Measurements from ENCODE around the gene ZNF487. TPM values are rescaled to one million over a fixed set of nuclear protein-coding genes. Genes with fewer than 3 reads are reported as not detected.
"Not testable (repeated sequence)": the region's sequence is repeated elsewhere in the genome, so short reads cannot be mapped to it uniquely, and the experiment has no call there.

ZNF487 gene
- total and polyA plus RNA-seq, 2 donors: 10.5 to 18.1 TPM

GRCh38 chr10:43410345-43410744 lies 26.6 kb upstream of the ZNF487 start:
- H3K27ac ChIP-seq (ENCODE audit: low read depth): no peak overlapping the region
- 91% methylated on average over 14 of the region's 14 CpGs for WGBS
- no peak overlapping the region for H3K4me3 ChIP-seq (ENCODE audit: low read depth, low read length)
- peaks cover 2% of the 10 kb centered on the region for H3K4me1 ChIP-seq (ENCODE audit: insufficient read depth)
- no peaks in the 10 kb centered on the region for H3K36me3 ChIP-seq (ENCODE audit: insufficient read depth)
- DNase-seq (ENCODE audit: extremely low spot score): no peak

GRCh38 chr10:43411536-43411935 lies 25.4 kb upstream of the ZNF487 start:
- Histone ChIP-seq H3K4me1 (ENCODE audit: insufficient read depth) (no peaks in the 10 kb centered on the region), H3K4me3 (ENCODE audit: low read depth, low read length) (no peak overlapping the region), H3K36me3 (ENCODE audit: insufficient read depth) (no peaks in the 10 kb centered on the region), H3K27ac (ENCODE audit: low read depth) (no peak overlapping the region)
- 79% methylated on average over 2 of the region's 2 CpGs for WGBS
- DNase-seq (ENCODE audit: extremely low spot score): no peak

DNA sequence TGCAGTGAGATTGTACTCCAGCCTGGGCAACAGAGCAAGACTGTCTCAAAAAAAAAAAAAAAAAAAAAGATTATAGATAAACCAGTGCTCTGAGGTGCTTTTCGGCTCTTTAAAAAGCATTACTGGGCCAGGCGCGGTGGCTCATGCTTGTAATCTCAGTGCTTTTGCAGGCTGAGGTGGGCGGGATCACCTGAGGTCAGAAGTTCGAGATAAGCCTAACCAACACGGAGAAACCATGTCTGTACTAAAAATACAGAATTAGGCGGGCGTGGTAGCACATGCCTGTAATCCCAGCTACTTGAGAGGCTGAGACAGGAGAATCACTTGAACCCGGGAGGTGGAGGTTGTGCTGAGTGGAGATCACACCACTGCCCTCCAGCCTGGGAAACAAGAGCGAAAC lies 21.4 kb upstream of the ZNF487 start:
- DNase-seq (ENCODE audit: extremely low spot score): no peak
- H3K4me1 ChIP-seq (ENCODE audit: insufficient read depth): no peaks in the 10 kb centered on the region
- no peak overlapping the region for H3K27ac ChIP-seq (ENCODE audit: low read depth)
- H3K36me3 ChIP-seq (ENCODE audit: insufficient read depth): no peaks in the 10 kb centered on the region
- H3K4me3 ChIP-seq (ENCODE audit: low read depth, low read length): no peak overlapping the region
- 85% methylated on average over 10 of the region's 10 CpGs for WGBS

- Histone ChIP-seq H3K4me3 (ENCODE audit: low read depth, low read length) (no peak overlapping the region), H3K36me3 (ENCODE audit: insufficient read depth) (no peaks in the 10 kb centered on the region), H3K27ac (ENCODE audit: low read depth) (no peak overlapping the region), H3K4me1 (ENCODE audit: insufficient read depth) (no peaks in the 10 kb centered on the region)
- no peak for DNase-seq (ENCODE audit: extremely low spot score)
- 71% methylated on average over 14 of the region's 14 CpGs for WGBS
Measured at GRCh38 chr10:43417950-43418768, 18.8 kb upstream of the ZNF487 start.

DNA sequence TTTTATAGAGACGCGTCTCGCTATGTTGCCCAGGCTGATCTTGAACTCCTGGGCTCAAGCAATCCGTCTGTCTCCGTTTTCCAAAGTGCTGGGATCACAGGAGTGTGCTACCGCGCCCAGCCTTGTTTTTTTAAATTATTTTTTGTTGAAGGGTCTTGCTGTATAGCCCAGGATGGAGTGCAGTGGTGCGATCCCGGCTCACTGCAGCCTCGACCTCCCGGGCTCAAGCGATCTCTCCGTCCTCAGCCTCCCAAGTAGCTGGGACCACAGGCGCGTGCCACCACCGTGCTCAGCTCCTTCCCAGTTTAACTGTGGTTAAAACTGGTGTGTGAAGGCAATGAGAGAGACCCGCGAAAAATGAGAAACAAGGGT lies 16.9 kb upstream of the ZNF487 start:
- WGBS: 67% methylated on average over 18 of the region's 18 CpGs
- DNase-seq (ENCODE audit: extremely low spot score): no peak
- peak overlapping the region; percentile 96 for H3K27ac ChIP-seq (ENCODE audit: low read depth)

GRCh38 chr10:43420369-43421200 lies 16.3 kb upstream of the ZNF487 start:
- DNase-seq (ENCODE audit: extremely low spot score): peak; percentile 50
- under 1% methylated on average over 63 of the region's 63 CpGs for WGBS
- no peaks in the 10 kb centered on the region for H3K4me1 ChIP-seq (ENCODE audit: insufficient read depth)
- peak overlapping the region; percentile 96 for H3K27ac ChIP-seq (ENCODE audit: low read depth)
- peak overlapping the region; percentile 52 for H3K4me3 ChIP-seq (ENCODE audit: low read depth, low read length)
- no peaks in the 10 kb centered on the region for H3K36me3 ChIP-seq (ENCODE audit: insufficient read depth)

More for the DNA sequence above, 16.9 kb upstream of the ZNF487 start:
- peak overlapping the region; percentile 52 for H3K4me3 ChIP-seq (ENCODE audit: low read depth, low read length)
- H3K36me3 ChIP-seq (ENCODE audit: insufficient read depth): no peaks in the 10 kb centered on the region
- H3K4me1 ChIP-seq (ENCODE audit: insufficient read depth): no peaks in the 10 kb centered on the region

DNA sequence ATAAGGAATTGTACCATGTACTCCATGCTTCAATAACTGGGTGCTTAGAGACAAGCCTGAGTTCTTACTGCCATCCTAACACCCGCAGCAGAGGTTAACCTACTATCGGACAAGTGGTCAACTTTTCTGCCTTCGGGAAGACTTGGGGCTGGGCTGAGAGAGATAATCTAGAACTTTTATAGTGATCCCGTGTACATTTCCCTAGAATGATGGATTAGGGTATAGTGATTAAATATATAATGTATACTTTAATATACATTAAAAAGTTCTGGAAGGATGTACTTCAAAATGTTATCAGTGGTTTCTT lies 15.8 kb upstream of the ZNF487 start:
- Histone ChIP-seq H3K4me1 (ENCODE audit: insufficient read depth) (no peaks in the 10 kb centered on the region), H3K27ac (ENCODE audit: low read depth) (peak overlapping the region; percentile 96), H3K36me3 (ENCODE audit: insufficient read depth) (no peaks in the 10 kb centered on the region), H3K4me3 (ENCODE audit: low read depth, low read length) (peak overlapping the region; percentile 52)
- WGBS: 12% methylated on average over 4 of the region's 4 CpGs
- DNase-seq (ENCODE audit: extremely low spot score): no peak

DNA sequence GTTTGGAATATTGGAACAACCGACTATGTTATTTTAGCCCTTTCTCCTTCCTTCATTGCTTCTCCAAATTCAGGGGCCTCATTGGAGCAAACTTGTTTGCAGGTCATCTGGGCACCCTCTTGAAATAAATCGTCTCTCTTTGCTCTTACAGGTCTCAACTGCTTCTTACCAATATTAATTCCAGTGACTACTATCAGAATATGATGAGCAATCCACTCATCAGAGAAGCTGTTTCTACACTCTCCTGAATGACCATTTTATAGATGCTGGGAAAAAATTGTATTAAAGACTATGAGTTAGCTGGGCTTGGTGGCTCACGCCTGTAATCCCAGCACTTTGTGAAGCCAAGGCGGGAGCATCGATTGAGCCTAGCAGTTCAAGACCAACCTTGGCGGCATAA lies 15.4 kb upstream of the ZNF487 start:
- Histone ChIP-seq H3K4me3 (ENCODE audit: low read depth, low read length) (no peak overlapping the region), H3K4me1 (ENCODE audit: insufficient read depth) (no peaks in the 10 kb centered on the region), H3K27ac (ENCODE audit: low read depth) (no peak overlapping the region), H3K36me3 (ENCODE audit: insufficient read depth) (no peaks in the 10 kb centered on the region)
- DNase-seq (ENCODE audit: extremely low spot score): no peak
- WGBS: 84% methylated on average over 6 of the region's 6 CpGs

- not testable (repeated sequence) for H3K36me3 ChIP-seq (ENCODE audit: insufficient read depth); H3K27ac ChIP-seq (ENCODE audit: low read depth); H3K4me3 ChIP-seq (ENCODE audit: low read depth, low read length); H3K4me1 ChIP-seq (ENCODE audit: insufficient read depth); DNase-seq (ENCODE audit: extremely low spot score)
- WGBS: 93% methylated on average over 4 of the region's 4 CpGs
Measured at GRCh38 chr10:43421944-43422343, 15.0 kb upstream of the ZNF487 start.

DNA sequence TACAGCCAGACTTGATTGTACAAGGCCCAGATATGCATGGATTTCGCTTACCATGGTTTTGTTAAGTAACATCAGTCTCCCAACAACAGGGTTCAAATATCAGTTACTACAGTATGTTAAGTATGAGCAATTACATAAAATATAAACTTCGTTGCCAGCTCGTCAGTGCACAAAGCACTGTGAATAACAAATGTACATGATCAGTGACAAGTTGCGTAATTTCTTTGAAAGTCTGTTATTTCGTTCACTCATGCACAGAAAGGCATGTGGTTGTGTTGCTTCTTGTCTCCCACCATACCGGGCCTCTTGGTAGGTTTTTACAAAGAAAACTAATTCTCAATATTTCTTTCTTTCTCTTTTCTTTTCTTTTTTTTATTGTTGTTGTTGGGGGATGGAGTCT lies 12.5 kb upstream of the ZNF487 start:
- Histone ChIP-seq H3K4me1 (ENCODE audit: insufficient read depth) (no peaks in the 10 kb centered on the region), H3K27ac (ENCODE audit: low read depth) (no peak overlapping the region), H3K4me3 (ENCODE audit: low read depth, low read length) (no peak overlapping the region), H3K36me3 (ENCODE audit: insufficient read depth) (no peaks in the 10 kb centered on the region)
- DNase-seq (ENCODE audit: extremely low spot score): no peak
- 95% methylated on average over 6 of the region's 6 CpGs for WGBS

DNA sequence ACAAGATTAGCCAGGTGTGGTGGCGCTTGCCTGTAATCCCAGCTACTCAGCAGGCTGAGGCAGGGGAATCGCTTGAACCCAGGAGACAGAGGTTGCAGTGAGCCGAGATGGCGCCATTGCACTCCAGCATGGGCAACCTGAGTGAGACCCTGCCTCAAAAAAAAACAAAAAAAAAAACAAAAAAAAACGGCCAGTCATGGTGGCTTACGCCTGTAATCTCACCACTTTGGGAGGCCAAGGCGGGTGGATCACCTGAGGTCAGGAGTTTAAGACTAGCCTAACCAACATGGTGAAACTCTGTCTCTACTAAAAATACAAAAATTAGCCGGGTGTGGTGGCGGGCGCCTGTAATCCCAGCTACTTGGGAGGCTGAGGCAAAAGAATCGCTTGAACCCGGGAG lies 10.4 kb upstream of the ZNF487 start:
- not testable (repeated sequence) for H3K4me3 ChIP-seq (ENCODE audit: low read depth, low read length); H3K36me3 ChIP-seq (ENCODE audit: insufficient read depth); DNase-seq (ENCODE audit: extremely low spot score); H3K4me1 ChIP-seq (ENCODE audit: insufficient read depth); H3K27ac ChIP-seq (ENCODE audit: low read depth)
- 96% methylated on average over 12 of the region's 12 CpGs for WGBS

DNA sequence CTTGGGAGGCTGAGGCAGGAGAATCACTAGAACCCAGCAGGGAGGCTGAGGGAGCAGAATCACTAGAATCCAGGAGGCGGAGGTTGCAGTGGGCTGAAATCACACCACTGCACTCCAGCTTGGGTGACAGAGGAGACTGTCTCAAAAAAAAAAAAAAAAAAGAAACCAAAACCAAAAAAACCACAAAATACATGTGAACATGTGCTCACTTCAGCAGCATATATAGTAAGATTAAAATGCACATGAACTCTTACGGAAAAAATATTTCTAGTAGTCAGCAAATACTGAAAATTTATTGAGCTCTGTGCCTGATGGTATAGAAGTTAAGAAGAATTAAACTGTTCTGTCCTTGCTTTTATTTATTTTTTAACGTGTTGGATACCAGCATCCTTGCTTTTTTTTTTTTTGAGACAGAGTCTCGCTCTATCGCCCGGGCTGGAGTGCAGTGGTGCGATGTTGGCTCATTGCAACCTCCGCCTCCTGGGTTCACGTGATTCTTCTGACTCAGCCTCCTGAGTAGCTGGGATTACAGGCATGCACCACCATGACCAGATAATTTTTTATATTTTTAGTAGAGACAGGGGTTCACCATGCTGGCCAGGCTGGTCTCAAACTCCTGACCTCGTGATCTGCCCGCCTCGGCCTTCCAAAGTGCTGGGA lies 9.6 kb upstream of the ZNF487 start:
- WGBS: 89% methylated on average over 12 of the region's 12 CpGs
- no peak for DNase-seq (ENCODE audit: extremely low spot score)
- Histone ChIP-seq H3K4me3 (ENCODE audit: low read depth, low read length) (no peak overlapping the region), H3K27ac (ENCODE audit: low read depth) (no peak overlapping the region), H3K4me1 (ENCODE audit: insufficient read depth) (no peaks in the 10 kb centered on the region), H3K36me3 (ENCODE audit: insufficient read depth) (no peaks in the 10 kb centered on the region)

DNA sequence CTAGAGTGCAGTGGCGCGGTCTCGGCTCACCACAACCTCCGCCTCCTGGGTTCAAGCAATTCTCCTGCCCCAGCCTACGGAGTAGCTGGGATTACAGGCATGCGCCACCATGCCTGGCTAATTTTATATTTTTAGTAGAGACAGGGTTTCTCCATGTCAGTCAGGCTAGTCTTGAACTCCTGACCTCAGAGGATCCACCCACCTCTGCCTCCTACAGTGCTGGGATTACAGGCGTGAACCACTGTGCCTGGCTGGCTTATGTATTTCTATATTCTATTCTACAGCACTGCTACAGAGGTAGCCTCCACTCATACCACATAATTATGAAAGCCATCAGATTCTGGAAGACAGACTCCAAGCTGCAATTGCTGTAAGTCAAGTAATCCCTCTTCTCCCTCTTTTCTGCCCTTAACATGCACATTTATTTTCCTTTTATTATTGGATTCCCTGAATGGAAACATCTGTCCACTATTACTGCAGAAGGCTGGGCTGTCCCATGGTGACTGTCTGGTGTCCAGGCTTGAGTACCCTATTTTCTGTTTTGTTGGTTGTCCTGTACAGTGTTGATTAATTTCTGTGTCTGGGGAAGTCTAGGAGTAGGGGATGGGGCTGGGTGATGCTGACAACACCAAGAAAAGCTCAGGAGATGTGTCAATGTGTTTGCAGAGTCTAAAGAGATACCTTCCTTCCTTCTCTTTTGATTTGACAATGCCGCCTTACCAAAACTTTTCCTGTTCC lies 5.8 kb upstream of the ZNF487 start:
- Histone ChIP-seq H3K4me3 (ENCODE audit: low read depth, low read length) (no peak overlapping the region), H3K4me1 (ENCODE audit: insufficient read depth) (no peaks in the 10 kb centered on the region), H3K36me3 (ENCODE audit: insufficient read depth) (no peaks in the 10 kb centered on the region), H3K27ac (ENCODE audit: low read depth) (no peak overlapping the region)
- DNase-seq (ENCODE audit: extremely low spot score): no peak
- WGBS: 88% methylated on average over 8 of the region's 8 CpGs
